GM13977 (cell line): ENCODE results near the gene DAPP1.
A peak's percentile ranks its signal among the peaks of the same experiment; 100 is the strongest.

Experiments
- DNase-seq: peaks from one replicate; pipeline ENCODE4 v3.0.0; 2012; ENCODE audit warnings: low spot score
- in situ Hi-C: fragments of 300-500 bp; cut with MboI; formaldehyde crosslinking; loops from one replicate; pipeline ENCODE4 v1.12.0; 2022; ENCODE audit warnings: low sequenced_read_pairs, low pct_unique_long_range_greater_than_20kb, mixed read lengths, inconsistent platforms; ENCODE audit not compliant: unreplicated experiment
- TF ChIP-seq, protein P1 (sequence below): IDR thresholded peaks from 2 replicates; pipeline ENCODE4 v1.5.1; 2012; ENCODE audit warnings: mild to moderate bottlenecking, control low read depth; ENCODE audit not compliant: insufficient read depth; ENCODE audit errors: extremely low read depth, missing control alignments

DAPP1 gene

GRCh38 chr4:99893839-99894160 lies 77.2 kb downstream of the DAPP1 start:
- in situ Hi-C loops: no loop called here
- TF ChIP-seq, protein P1, sequence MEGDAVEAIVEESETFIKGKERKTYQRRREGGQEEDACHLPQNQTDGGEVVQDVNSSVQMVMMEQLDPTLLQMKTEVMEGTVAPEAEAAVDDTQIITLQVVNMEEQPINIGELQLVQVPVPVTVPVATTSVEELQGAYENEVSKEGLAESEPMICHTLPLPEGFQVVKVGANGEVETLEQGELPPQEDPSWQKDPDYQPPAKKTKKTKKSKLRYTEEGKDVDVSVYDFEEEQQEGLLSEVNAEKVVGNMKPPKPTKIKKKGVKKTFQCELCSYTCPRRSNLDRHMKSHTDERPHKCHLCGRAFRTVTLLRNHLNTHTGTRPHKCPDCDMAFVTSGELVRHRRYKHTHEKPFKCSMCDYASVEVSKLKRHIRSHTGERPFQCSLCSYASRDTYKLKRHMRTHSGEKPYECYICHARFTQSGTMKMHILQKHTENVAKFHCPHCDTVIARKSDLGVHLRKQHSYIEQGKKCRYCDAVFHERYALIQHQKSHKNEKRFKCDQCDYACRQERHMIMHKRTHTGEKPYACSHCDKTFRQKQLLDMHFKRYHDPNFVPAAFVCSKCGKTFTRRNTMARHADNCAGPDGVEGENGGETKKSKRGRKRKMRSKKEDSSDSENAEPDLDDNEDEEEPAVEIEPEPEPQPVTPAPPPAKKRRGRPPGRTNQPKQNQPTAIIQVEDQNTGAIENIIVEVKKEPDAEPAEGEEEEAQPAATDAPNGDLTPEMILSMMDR: no peak
- no peak for DNase-seq

DNA sequence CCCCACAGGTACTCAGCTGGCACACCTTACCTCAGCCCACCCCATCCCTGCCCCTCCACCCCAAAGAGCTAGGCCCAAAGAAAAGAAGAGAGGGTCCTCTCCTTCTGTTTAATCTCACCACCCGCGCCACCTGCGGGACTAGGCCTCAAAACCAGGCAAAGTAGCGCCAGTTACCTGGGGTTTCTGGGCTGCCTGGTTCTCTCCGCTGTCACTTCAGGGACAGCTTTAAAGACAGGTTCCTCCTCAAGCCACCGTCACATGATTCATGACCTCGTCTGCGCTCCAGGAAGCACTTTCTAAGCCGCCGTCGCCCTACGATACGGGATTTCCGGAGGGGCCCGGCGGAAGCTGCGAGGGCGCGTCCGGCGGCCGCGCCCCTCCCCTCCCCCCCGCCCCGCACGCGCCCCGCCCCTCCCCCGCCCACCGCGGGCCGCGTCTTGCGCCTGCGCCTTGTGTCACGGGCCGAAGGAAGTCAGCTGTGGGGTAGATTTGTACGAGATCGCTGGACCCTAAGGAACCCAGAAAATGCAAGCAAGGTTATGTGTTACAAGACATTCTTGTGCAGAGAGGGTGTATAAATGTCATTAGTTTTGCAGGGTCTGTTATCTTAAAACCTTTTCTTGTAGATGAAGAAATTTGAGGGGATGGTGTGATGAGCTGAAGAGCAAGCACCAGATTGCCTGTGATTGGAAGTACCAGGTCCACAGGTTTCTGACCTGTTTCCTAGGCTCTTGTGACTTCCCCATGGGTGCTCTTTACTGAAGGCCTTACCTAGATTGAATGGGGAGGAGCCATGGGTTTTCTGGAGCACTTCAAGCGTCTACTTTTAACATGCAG lies 77.8 kb downstream of the DAPP1 start, which contains the start of gene LAMTOR3:
LAMTOR3 (minus strand) TSS at position 267 of the 837 bp plus-strand sequence. CDS start 464 bp downstream, outside the sequence.
- TF ChIP-seq, protein P1: no peak
- in situ Hi-C loops: no loop called here
- peak; percentile 92 for DNase-seq

DNA sequence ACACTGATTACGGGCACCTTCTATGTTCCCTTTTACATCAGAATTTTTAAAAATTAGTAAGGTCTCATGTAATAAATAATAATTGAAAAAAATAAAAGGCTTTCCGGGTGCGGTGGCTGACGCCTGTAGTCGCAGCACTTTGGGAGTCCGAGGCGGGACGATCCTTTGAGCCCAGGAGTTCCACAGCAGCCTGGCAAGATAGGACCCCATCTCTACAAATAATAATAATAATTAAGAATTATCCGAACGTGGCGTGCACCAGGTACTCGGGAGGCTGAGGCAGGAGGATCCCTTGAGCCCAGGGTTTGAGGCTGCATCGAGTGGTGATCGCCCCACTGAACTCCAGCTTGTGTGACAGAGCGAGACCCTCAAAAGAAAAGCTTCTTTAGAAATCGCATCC lies 78.4 kb downstream of the DAPP1 start:
- no peak for DNase-seq

DNA sequence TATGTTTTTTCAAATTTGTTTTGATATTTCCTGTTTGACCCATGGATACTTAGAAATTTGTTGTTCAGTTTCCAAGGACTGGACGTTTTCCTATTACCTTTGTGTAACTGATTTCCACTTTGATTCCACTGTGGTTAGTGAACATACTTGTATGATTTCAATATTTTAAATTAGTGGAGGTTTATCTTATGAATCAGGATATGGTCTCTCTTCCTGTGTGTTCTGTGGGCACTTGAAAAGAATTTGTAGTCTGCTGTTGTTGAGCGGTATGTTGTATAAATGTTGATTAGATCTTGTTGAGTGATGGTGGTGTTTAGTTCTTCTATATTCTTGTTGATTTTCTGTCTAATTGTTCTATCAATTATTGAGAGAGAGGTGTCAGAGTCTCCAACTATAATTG lies 98.8 kb downstream of the DAPP1 start:
- in situ Hi-C loops: no loop called here
- DNase-seq: no peak
- TF ChIP-seq, protein P1: no peak

More for the DNA sequence above, 78.4 kb downstream of the DAPP1 start:
- TF ChIP-seq, protein P1: no peak
- in situ Hi-C loops: no loop called here

DNA sequence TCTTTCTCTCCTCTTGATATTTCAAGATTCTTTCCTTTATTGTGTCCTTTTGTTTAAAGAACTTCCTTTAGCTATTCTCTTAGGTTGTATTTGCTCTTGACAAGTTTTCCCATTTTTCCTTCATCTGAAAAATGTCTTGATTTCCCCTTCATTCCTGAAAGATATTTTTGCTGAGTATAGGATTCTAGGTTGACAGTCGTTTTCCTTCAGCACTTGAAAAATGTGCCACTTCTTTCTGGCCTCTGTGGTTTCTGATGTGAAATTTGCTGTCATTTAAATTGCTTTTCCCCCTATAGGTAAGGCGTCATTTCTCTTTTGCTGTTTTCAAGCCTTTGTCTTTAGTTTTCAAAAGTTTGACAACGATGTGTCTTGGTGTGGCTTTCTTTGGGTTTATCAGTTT lies 100.9 kb downstream of the DAPP1 start:
- TF ChIP-seq, protein P1: no peak
- no peak for DNase-seq
- in situ Hi-C loops: no loop called here

DNA sequence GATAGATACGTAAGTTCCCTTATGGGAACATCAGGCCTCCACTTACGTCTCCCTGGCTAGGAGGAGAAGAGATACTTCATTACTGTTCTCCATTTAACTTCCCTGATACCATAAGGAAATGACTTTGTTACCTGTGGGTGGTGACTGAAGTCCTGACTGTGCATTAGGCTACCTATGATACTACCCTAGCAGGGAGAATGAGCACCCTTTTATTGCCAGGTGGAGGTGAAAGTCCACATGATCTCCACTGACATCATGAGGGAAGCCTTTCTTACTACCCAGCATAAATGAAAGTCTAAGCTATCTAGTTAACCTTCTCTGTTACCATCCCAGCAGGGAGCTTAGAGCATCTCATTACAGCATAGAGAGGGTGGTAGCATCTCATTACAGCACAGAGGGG lies 102.0 kb downstream of the DAPP1 start:
- DNase-seq: no peak
- TF ChIP-seq, protein P1: no peak
- in situ Hi-C loops: no loop called here
